SHP77 (cell line): Measurements from ENCODE around the gene CNKSR2.
"Not testable (repeated sequence)": the region's sequence is repeated elsewhere in the genome, so short reads cannot be mapped to it uniquely, and the experiment has no call there.

Source experiments
- DNase-seq, 2 experiments: peaks; one replicate each; lab custom pipeline; 2025; lab: John Stamatoyannopoulos, UW

The CNKSR2 gene

GRCh38 chrX:21440911-21441310 is 66.7 kb downstream of the CNKSR2 start:
- no peak for DNase-seq

- DNase-seq, result no peak
These were observed 83.5 kb downstream of the CNKSR2 start for GRCh38 chrX:21457718-21458117.

- no peak for DNase-seq
These were observed 94.9 kb downstream of the CNKSR2 start for GRCh38 chrX:21469071-21469470.

GRCh38 chrX:21476909-21477308 is 102.7 kb downstream of the CNKSR2 start:
- DNase-seq, result no peak

DNA sequence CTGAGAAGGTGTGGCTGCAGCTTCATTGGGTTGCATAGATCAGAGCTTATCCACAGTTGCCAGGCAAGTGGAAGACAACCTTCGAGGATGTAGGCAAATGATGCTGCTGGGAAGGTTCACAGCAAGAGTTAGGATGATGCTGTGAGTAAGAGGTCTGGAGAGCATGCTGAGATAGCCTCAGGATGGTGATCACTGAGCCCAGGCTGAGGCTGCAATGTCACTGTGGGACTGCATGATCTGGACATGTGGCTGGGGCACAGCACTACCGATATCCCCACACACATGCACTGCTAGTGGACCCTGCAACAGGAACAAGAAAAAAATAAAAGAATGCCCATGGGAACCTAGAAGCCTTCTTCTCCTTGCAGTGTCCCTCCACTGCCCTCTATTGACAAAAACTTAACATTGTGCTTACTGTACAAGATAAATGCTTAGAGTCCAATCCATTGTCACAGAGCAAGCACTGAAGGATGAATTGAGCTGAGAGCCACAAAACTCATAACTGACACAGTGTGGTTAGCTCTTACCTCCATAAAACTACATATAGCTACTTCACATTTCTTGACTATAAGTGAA is 105.6 kb downstream of the CNKSR2 start:
- DNase-seq, result peak; percentile 7 to 43

- no peak for DNase-seq
These were observed 107.5 kb downstream of the CNKSR2 start for GRCh38 chrX:21481761-21482160.

DNA sequence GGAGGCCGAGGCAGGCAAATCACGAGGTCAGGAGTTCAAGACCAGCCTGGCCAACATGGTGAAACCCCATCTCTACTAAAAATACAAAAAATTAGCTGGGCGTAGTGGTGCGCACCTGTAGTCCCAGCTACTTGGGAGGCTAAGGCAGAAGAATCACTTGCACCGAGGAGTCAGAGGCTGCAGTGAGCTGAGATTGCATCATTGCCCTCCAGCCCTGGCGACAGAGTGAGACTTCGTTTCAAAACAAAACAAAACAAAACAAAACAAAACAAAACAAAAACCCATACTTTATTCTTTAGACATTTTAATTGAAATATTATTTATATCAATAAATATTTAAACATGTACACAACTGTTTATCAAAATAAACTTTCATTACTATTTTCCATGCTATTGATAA is 109.8 kb downstream of the CNKSR2 start:
- DNase-seq, result not testable (repeated sequence)

GRCh38 chrX:21487832-21488231 is 113.6 kb downstream of the CNKSR2 start:
- peak; percentile 68 to 79 for DNase-seq

DNA sequence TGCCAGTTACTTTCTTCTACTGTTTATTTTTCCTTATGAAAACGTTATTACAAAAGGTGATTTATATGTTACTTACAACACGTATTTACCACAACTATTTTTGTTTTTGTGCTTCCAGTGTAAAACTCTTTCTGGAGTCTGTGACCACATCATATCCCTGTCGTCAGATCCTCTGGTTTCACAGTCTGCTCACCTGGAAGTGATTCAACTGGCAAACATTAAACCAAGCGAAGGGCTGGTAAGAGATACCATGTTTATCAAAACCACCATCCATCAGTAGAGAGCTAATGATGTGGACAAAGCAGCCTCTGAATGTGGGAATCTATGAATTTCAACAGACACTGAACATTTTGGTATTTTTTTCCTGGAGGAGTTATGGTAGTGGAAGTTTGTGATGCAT is 116.1 kb downstream of the CNKSR2 start:
- DNase-seq, result no peak

DNA sequence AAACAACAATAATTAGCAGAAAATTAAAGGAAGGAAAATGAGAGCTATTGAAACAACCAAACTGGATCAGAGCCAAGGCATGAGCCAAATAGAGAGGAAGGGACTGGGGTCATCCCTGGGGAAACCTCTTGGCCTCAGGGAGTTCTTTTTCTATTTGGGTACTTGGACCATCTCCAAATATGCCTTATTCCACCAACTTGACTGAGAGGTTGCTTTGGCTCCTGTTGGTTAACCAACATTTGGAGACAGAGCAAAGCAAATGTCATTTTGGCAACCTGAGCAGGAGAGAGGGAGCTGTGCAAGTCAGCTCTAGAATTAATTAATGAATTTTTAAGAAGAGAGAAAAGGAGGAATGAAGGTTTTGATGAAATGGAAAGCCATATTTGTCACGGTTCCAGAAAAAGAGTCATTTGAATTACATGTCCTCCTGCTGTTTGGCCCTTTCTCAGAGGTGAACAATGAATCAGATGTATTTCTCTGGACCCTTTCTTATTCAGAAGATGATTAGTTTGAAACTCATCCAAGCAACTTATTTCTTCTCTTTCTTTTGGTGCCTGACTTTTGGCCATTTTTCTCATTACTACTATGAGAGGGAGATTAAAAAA is 119.1 kb downstream of the CNKSR2 start:
- DNase-seq, result no peak

GRCh38 chrX:21503593-21503992 is 129.4 kb downstream of the CNKSR2 start:
- no peak for DNase-seq

DNA sequence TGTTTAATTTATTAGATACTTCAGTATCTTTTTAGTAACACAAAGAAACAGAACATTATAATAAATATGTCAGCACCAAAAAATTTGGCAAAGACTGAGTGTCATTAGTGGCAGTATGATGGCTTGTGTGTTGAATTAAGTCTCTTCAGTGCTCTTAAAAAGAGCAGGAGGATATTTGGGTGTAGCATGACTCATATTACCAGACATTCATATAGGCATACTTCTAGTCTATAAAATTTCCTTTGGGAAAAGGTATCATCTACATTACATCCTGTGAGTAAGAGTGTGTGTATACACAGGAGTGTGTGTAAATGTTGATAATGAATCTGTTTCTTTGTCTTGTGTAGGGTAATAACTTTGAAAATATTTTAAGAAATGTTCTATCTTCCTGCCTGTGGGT is 135.7 kb downstream of the CNKSR2 start:
- no peak for DNase-seq

DNA sequence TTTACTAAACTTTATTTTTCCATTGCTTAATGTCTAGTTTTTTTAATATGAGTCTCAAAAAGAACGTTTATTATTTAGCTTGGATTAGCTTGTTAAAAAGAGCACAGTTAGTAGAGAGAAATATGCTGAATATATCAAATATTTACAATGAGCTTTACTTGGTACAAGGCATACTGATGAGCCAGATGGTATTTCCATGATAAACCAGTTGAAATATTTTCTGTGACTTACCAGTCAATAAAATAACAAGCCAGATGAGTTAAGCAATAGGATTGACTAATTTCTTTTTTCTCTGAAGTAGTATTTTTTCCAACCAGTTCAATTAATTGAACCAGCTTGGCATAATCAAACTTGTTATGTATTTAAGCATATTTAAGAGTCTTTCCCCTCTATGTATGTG is 149.8 kb downstream of the CNKSR2 start:
- no peak for DNase-seq

DNA sequence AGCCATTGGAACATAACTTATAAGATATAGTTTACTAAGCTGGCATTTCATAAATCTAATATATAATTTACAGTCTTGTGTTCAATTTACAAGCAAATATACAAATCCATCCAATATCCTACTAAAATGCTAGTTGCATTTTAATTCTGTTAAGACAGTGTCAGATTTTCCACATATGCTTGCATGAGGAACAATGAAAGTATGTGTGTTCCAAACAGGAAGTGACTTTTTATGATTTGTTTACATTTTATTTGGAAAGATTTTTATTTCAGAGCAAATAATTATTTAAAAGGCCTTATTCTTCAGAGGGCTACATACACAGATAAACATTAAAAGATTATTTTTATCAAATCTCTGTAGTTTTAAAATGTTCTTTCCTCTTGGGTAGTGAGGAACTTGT is 153.9 kb downstream of the CNKSR2 start:
- no peak for DNase-seq

GRCh38 chrX:21529771-21530170 is 155.6 kb downstream of the CNKSR2 start:
- no peak for DNase-seq

DNA sequence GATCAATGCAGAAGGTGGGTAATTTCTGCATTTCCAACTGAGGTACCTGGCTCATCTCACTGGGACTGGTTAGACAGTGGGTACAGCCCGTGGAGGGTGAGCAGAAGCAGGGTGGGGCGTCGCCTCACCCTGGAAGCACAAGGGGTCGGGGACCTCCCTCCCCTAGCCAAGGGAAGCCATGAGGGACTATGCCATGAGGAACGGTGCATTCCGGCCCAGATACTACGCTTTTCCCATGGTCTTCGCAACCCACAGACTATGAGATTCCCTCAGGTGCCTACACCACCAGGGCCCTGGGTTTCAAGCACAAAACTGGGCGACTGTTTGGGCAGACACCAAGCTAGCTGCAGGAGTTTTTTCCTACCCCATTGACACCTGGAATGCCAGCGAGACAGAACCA is 170.4 kb downstream of the CNKSR2 start:
- DNase-seq, result not testable (repeated sequence)

- DNase-seq, result no peak
These were observed 185.2 kb downstream of the CNKSR2 start for GRCh38 chrX:21559417-21559816.

- no peak for DNase-seq
These were observed 190.8 kb downstream of the CNKSR2 start for GRCh38 chrX:21565025-21565424.

GRCh38 chrX:21574793-21575192 is 200.6 kb downstream of the CNKSR2 start:
- DNase-seq, result no peak

DNA sequence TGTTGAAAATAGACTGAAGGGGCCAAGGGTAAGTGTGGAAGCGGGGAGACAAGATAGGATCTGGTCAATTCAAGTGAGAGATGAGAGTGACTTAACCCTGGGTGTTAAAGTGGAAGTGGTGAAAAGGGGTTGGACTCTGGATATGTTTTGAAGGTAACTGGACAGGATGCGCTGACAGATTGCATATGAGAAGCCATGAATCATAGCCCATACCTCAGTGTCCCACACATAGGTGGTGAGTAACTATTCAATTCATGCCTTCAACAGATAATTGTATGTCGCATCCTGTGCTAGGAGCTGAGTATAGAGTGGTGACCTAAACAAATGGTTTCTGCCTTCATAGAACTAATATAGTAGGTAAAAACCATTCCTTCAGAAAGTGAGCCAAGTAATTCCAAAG is 207.3 kb downstream of the CNKSR2 start:
- no peak for DNase-seq

- no peak for DNase-seq
These were observed 211.8 kb downstream of the CNKSR2 start for GRCh38 chrX:21586001-21586400.

DNA sequence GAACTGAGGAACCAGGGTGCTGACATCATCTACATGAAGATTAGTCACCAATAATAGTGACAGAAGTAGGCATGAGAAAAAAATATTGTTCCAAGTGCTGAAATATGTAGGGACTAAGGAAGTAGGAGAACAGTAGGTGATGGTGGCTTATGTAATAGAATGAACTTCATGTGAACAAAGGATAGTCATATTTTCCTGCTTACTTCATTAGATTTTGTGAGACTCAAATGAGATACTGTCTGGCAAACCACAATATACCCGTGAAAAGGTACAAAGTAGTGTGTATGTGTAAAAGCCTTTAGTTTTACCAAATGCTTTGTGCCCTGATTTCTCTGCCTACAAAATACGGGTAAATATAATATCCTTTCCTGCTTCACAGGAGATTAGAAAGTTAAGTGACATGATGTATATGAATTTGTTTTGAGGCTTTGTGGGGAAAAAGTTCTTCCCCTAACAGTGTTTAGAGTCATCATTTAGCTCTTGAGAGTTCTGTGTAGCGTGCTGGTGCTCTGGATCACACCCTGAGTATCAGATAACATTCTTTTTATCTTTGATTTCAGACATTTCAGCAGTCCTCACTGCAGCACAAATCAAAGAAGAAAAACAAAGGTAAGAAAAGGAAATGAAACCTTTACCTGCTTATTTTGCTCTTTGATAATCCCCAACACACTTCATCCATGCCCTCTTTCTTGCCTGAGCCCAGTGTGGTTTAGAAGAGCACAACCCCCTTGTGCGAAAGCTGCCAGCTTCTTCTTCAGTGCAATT is 216.0 kb downstream of the CNKSR2 start:
- no peak for DNase-seq

GRCh38 chrX:21606002-21606401 is 231.8 kb downstream of the CNKSR2 start:
- no peak for DNase-seq

GRCh38 chrX:21610168-21610567 is 235.9 kb downstream of the CNKSR2 start:
- DNase-seq, result no peak
